ENCODE results near the gene IL31RA. TPM values are rescaled to one million over a fixed set of nuclear protein-coding genes. Genes with fewer than 3 reads are reported as not detected.
A peak's percentile ranks its signal among the peaks of the same experiment; 100 is the strongest.

Gene IL31RA
- total RNA-seq, 1 donor from 2014 or later: not detected

- Mint-ChIP-seq H3K27me3 (ENCODE audit: low read depth) (peaks cover 65% of the 10 kb centered on the region), H3K9me3 (no peaks in the 10 kb centered on the region), H3K4me1 (peaks cover 5% of the 10 kb centered on the region), H3K4me3 (peak overlapping the region; percentile 58), H3K27ac (ENCODE audit: unreplicated experiment) (no peak overlapping the region), H3K36me3 (ENCODE audit: low read depth) (no peaks in the 10 kb centered on the region)
- DNase-seq (ENCODE audit: low read depth, low spot score): peak; percentile 8
- TF ChIP-seq CTCF (conservative IDR thresholded peaks at IDR 0.05): no peak
Observed at GRCh38 chr5:55821731-55822512, 29.2 kb upstream of the IL31RA start.

- H3K9me3 Mint-ChIP-seq: no peaks in the 10 kb centered on the region
- peaks cover 64% of the 10 kb centered on the region for H3K27me3 Mint-ChIP-seq (ENCODE audit: low read depth)
- no peak overlapping the region for H3K27ac Mint-ChIP-seq (ENCODE audit: unreplicated experiment)
- no peaks in the 10 kb centered on the region for H3K36me3 Mint-ChIP-seq (ENCODE audit: low read depth)
- no peak overlapping the region for H3K4me3 Mint-ChIP-seq
- DNase-seq (ENCODE audit: low read depth, low spot score): no peak
- H3K4me1 Mint-ChIP-seq: peaks cover 5% of the 10 kb centered on the region
- TF ChIP-seq CTCF (conservative IDR thresholded peaks at IDR 0.05): no peak
Observed at GRCh38 chr5:55823151-55823796, 27.9 kb upstream of the IL31RA start.

GRCh38 chr5:55829956-55830355, 21.2 kb upstream of the IL31RA start:
- TF ChIP-seq CTCF (conservative IDR thresholded peaks at IDR 0.05): no peak
- no peak overlapping the region for H3K4me3 Mint-ChIP-seq
- H3K27me3 Mint-ChIP-seq (ENCODE audit: low read depth): peaks cover 5% of the 10 kb centered on the region
- no peak for DNase-seq (ENCODE audit: low read depth, low spot score)
- no peaks in the 10 kb centered on the region for H3K4me1 Mint-ChIP-seq
- peaks cover 7% of the 10 kb centered on the region for H3K9me3 Mint-ChIP-seq
- H3K27ac Mint-ChIP-seq (ENCODE audit: unreplicated experiment): no peak overlapping the region
- no peaks in the 10 kb centered on the region for H3K36me3 Mint-ChIP-seq (ENCODE audit: low read depth)

- no peak overlapping the region for H3K4me3 Mint-ChIP-seq
- no peak overlapping the region for H3K27ac Mint-ChIP-seq (ENCODE audit: unreplicated experiment)
- peaks cover 7% of the 10 kb centered on the region for H3K9me3 Mint-ChIP-seq
- H3K36me3 Mint-ChIP-seq (ENCODE audit: low read depth): no peaks in the 10 kb centered on the region
- DNase-seq (ENCODE audit: low read depth, low spot score): no peak
- no peaks in the 10 kb centered on the region for H3K4me1 Mint-ChIP-seq
- no peak for TF ChIP-seq CTCF (conservative IDR thresholded peaks at IDR 0.05)
- H3K27me3 Mint-ChIP-seq (ENCODE audit: low read depth): no peaks in the 10 kb centered on the region
Observed at GRCh38 chr5:55832446-55832845, 18.7 kb upstream of the IL31RA start.

- TF ChIP-seq CTCF (conservative IDR thresholded peaks at IDR 0.05): no peak
- Mint-ChIP-seq H3K4me3 (no peak overlapping the region), H3K36me3 (ENCODE audit: low read depth) (no peaks in the 10 kb centered on the region), H3K27me3 (ENCODE audit: low read depth) (no peaks in the 10 kb centered on the region), H3K9me3 (peaks cover 10% of the 10 kb centered on the region), H3K27ac (ENCODE audit: unreplicated experiment) (no peak overlapping the region), H3K4me1 (no peaks in the 10 kb centered on the region)
- no peak for DNase-seq (ENCODE audit: low read depth, low spot score)
Observed at GRCh38 chr5:55836191-55836590, 15.0 kb upstream of the IL31RA start.

Data from neural crest cell (in vitro differentiated cells).